Stimulated activated CD4-positive, alpha-beta T cell treated with anti-CD3 and anti-CD28 coated beads, Interleukin-4, amount 100 ng/mL, for 24 hours (primary cell): ENCODE data around the gene SLC23A2.
"Not testable (repeated sequence)": the region's sequence is repeated elsewhere in the genome, so short reads cannot be mapped to it uniquely, and the experiment has no call there.

Experiments
- DNase-seq: peaks from one replicate; pipeline ENCODE4 v3.0.0-alpha.2; 2020

Gene SLC23A2

DNA sequence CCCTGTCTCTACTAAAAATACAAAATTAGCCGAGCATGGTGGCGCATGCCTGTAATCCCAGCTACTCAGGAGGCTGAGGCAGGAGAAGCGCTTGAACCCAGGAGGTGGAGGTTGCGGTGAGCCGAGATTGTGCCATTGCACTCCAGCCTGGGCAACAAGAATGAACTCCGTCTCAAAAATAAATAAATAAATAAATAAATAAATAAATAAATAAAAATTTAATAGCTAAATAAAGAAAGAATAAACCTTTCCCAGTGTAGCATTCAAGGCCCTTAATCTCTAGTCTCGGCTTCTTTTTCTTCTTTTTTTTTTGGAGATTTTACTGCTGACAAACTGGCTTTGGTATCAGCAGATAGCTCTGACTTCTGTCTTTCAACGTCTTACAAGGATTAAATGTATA is 3.5 kb upstream of the SLC23A2 start:
- DNase-seq = not testable (repeated sequence)

DNA sequence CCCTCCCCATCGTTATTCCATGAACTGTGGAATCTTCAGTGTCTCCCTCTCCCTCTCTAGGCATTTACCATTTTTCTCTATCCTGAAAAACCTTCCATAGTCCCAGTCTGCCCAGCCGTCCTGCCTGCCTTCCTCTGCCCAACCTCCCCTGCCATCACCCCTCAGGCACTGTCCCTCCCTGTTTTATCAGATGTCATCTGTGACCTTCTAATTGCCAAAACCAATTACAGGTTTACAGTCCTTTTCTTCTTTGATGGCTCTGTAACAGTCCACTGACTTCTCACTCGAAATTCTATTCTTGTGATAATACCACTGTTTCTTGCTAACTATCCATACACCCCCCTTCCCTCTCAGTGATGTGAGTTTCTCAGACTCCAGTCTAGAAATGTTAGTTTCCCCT is 2.3 kb upstream of the SLC23A2 start:
- no peak for DNase-seq

DNA sequence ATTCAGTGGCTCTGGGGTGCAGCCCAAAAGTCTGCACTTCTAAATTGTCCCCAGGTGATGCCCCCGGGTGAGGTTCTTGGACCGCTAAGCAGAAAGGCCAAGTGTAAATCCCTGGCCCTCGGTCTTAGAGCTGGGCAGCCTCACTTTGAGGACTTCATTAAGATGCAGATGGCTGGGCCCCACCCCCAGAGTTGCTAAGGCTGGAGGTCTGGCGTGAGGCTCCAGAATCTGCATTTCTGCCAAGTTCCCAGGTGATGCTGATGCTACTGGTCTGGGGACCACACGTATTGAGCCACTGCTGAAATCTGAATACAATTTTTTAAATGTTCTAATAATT is 735 bp upstream of the SLC23A2 start:
- DNase-seq = no peak

DNA sequence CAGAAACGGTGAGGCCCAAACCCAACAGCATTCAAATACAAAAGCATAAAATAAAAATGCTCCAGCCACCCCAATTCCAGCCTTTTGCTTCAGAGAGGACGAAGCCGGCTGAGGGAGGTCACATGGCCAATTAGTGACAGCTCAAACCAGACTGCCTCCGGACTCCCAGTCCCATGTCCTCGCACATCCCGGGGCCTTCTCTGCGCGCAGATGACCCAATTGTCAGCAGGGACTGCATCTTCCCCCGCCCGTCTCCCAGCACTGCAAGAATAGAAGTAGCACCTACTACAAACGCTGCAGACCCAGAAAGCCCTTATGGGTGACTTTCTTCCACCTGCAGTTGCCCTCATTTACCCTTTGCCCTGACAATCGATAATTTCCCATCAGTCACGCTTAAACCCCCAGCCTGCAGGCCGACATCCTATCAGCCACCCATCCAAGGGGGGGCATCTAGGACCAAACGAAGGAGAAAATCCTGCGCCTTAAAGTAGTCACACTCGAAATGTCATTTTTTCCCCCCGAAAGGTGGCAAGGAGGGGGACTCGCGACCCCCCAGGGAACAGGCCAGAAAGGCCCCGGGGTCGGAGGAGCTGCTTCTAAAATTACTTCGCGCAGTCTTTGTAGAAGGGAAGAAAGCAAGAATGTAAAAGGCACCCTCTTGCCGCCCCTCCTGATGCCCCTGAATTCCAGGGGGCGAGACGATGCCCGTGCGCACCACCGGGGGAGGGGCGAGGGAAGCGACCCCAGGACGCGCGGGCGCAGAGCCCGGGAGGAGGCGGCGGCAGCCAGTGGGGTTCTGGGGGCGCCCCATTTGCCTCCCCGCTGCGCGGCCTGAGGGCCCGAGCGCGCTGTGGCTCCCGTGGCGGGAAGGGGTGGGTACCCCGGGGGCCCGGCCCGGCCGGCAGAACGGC is 792 bp downstream of the SLC23A2 start:
- peak; percentile 8 for DNase-seq

DNA sequence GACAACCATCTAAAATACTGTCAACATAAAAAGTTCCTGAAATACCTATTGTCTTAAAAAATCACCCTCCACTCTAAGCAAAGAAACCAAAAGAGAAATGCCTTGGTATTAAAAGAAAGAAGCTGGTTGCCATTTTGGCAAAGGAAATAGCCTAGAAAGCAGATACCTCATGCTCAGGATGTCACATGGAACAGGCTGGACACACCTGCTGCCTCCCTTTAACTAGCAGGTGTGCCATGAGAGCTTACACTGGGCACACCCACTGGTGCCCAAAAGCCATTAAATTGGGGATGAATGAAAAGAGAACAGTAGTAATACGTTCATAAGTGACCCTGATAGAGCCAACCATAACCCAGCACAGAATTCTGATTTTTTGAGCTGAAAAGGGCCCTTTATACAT is 1.5 kb downstream of the SLC23A2 start:
- DNase-seq = no peak

DNA sequence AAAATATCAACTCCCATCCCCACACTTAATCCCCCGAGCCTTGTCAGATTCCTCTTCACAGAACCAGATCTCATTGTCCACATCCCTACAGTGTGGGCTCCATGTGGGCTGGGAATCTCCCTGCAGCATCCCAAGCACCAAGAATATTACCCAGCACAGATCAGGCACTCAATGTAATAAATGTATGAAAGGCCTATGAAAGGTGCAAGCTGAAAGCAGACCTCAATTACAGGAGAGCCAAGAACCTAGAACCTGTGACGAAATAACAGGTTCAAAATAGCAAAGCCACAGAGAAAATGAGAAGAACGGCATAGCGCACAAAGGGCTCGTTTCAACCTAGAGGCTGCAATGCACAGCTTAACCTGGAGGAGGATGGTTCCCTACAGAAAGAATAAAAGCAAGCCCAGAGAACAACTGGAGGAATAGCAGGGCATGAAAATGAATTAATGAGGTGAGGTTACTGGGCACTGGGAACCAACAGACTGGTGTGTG is 3.1 kb downstream of the SLC23A2 start:
- no peak for DNase-seq

DNA sequence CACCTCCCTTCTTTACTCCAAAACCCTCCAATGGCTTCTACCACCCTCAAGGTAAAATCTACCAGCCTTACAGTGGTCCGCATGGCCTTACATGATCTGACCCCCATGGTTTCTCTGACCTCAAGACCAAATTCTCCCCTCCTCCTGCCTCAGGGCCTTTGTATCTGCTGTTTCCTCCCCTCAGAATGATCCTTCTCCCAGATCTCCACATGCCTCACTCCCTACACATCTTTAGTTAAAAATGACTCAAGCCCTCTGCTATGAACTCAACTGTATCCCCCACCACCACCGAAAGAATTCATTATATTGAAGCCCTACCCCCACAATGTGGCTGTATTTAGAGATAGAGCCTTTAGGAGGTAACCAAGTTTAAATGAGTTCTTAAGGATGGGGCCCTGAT is 4.1 kb downstream of the SLC23A2 start:
- no peak for DNase-seq

DNA sequence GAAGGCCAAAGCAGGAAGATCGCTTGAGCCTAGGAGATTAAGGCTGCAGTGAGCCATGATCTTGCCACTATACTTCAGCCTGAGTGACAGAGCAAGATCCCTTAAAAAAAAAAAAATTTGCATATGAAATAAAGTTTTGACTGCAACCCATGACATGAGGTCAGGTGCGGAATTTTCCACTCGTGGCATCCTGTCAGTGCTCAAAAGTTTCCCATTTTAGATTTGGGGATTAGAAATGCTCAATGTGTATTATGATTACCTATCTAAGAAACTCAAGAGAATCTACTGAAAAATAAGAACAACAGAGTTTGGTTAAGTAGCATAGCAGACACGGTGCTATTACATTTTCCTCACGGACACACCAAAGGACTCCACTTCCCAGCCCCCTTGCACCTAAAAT is 11.7 kb downstream of the SLC23A2 start:
- no peak for DNase-seq

DNA sequence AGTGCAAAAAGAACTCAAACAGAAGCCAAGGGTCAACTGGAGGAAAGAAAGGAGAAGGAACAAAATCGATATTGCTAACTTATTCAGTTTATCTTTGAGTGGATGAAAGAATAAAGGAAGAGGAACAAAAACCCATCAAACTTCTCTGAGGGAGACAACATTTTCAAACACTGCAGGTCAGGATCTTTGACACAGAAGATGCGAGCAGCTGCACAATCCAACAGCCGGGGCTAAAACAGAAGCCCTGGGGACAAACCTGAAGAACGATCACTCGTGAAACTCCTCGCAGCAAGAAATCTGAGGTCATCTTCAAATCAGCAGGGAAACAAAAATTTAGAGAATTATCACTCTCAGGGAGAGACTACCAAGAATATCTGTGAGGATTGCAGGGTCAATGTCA is 14.2 kb downstream of the SLC23A2 start:
- no peak for DNase-seq

DNA sequence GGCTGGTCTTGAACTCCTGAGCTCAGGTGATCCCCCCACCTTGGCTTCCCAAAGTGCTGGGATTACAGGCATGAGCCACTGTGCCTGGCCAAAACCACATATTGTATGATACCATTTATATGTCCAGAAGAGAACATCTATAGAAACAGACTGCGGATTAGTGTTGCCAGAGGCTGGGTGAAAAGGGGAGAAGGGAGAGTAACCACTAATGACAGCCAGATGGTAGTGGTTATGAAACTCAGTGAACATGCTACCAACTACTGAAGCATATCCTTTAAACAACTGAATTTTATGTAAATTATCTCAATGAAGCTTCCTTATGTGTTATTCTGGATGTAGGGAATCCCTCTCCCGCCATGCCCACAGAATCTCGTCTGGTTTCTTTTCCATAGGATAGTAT is 15.7 kb downstream of the SLC23A2 start:
- DNase-seq = no peak

DNA sequence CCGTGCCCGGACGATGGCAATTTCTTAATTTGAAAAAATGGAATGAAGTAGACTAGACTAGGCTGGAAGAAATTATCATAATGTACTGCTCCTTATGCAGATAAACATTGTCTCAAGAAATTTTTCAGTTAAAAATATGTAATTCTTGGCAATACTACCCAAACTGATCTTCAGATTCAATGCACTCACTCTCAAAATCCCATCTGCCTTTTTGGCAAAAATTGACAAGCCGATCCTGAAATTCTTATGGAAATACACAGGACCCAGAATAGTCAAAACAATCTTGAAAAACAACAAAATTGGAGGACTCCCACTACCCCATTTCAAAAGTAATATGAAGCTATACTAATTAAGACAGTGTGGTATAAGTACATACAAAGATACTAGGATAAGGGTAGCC is 19.0 kb downstream of the SLC23A2 start:
- no peak for DNase-seq

DNA sequence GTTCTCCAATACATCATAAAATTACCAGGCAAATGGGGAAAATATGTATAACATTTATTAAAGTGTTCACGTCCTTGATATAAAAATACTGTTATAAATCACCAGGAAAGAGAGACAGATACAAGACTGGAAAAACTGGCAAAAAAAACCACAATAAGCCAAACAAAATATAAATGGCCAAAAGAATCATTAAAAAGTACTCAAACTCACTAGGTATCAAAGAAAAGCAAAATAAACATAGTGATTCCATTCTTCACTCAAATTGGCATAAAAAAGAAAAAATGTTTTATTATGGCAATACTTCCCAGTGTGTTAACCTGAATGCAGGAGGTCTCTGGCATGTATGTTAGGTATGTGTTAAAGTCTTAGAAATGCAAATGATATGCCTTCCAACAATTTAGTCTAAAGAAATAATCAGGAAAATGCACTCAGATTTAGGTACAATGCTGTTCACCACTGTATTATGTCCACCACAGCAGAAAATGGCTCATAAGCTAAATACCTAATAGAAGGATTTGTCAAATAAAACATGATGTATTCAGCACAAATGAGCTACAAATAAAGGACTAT is 21.4 kb downstream of the SLC23A2 start:
- DNase-seq = no peak

DNA sequence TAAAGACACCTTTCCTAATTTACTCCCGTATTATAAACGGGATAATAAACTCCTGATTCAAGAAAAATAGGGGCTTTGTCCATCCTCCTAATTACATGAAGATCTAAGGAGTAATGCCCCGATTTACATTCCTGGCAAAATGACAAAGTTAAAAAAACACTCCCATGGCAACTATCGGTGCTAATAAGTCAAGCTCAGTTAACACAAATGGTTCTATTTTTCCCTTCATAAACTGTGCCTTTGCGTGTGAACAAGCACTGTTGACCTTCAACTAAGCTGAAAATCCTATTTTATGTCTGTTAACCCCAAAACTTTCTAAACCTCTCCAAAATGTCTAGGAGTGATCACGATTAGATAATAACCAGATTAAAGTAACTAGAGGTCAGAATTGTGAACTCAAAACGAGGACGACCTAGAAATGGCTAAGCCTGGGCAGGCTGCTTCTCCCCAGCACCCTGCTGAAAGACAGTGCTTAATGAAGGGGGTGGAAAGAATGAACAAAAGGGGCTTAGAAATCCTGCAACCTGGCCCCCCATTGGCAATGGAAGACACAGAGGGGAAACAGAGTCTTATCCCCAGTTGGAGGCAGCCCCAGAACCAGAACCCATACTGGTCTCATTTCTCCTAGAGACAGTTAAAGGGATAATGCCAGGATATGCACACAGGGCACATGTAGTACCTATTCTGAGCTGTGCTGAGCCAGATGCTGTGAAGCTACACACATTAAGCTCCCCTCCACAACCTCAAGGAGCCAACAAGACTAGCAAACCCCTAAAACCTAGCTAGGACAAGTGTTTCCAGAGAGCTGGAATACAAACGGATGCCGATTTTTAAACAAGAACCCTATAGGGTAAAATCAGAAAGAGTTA is 23.0 kb downstream of the SLC23A2 start:
- DNase-seq = no peak

DNA sequence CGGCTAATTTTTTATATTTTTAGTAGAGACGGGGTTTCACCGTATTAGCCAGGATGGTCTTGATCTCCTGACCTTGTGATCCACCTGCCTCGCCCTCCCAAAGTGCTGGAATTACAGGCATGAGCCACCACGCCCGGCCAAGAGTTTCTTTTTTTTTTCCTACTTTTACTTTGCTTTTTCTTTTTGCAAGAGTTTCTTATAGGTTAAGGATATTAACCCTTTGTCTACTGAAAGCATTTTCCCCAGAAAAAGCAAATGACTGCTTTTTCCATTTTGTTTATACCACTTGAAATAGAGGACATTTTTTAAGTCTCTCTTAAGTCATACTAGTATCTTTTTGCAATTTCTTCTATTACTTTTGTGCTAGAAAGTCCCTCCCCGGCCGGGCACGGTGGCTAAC is 25.3 kb downstream of the SLC23A2 start:
- not testable (repeated sequence) for DNase-seq

DNA sequence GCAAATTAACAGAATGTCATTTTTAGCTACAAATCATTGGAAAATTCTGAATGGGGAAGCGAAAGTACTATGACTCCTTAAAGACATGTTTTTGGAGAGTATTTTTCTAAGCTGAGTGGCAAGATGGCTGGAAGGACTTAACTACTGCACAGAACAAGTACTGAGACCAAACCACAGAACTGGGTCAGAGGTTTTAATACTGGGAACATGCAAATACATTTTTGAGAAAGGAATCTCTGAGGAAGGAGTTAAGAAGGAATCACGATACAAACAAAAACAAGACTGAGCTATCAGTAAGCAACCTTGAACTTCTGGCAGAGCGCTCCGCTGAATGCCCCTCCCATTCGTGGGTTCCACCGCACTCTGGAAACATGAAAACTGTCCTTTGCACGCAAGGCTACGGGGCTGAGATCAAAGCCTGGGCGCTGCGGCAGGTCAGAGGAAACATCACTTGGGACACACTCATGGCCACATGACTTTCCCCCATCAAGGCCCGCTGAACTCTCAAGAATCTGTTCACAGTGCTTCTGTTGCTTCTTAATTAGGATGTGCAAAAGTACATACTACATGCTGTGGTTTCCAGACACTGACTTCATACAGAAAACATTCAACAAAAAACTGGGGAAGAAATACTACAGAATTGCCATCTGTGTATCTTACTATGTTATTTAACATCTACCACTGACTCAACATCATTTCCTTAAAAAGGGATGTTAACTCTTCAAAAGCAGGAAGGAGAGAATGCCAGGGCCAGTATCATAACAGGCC is 27.8 kb downstream of the SLC23A2 start:
- DNase-seq = peak; percentile 47

DNA sequence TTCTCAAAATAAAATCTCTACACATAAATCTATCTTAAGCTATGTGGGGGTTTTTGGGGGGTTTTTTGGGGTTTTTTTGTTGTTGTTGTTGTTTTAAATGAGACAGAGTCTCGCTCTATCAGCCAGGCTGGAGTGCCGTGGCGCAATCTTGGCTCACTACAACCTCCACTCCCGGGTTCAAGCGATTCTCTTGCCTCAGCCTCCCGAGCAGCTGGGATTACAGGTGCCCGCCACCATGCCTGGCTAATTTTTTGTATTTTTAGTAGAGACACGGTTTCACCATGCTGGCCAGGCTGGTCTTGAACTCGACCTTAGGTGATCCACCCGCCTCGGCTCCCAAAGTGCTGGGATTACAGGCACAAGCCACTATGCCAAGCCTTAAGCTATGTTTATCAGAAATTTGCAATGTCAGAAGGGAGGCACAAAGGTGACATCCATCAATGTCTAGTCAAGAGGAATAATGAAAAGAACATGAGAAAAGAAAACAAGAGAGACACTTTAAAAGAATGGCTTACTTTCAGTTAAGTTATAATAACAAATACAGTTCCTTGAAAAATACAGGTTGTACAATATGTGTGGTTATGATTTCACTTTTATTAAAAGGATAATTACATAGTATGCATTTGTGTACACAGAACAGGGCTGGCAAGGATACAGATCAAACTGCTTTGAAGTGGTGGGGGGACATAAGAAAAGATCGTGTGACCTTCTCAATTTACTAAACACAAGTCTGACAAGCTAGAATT is 28.6 kb downstream of the SLC23A2 start:
- no peak for DNase-seq

DNA sequence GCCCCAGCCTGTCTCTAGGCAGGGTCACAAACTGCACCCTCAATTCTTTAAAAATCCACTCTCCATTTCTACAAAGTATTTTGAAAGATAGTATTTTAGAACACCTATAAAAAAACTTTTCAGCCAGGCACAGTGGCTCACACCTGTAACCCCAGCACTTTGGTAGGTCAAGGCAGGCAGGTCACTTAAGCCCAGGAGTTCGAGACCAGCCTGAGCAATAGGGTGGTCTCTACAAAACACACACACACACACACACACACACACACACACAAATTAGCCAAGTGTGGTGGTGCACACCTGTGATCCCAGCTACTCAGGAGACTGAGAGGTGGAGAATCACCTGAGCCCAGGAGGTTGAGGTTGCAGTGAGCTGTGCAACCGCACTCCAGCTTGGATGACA is 30.2 kb downstream of the SLC23A2 start:
- no peak for DNase-seq

DNA sequence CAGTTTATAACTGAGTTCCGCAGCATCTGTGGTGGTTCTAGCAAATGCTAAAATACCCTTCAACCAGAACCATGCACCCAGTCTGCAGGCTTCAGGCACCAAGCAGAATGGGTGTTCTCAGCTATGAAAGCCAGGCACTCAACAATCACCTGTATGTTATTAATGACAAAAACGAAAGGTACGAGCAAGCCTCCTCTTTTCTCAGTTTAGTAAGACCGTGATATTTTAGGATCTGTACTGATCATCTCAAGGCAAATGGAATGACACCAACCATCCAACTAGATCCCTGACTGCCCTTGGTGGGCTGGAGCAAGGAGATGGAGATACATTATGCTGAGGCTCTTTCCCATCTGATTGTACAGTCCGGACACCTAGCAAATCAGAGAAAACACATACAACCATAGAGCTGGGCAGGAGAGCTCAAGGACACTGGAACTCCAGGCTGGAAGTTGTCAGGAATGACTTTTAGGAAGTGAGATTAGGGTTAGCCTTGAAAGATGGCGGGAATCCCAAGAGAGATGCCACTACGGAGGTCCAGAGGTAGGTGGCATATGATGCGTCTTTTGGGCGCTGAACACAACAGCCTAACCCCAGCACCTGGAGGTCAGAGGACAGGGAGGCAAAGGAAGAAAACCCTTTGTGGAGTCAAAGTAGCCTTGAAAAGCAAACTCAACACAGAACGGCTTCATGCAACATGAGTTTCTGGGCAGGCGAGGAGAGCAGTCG is 33.4 kb downstream of the SLC23A2 start:
- no peak for DNase-seq

DNA sequence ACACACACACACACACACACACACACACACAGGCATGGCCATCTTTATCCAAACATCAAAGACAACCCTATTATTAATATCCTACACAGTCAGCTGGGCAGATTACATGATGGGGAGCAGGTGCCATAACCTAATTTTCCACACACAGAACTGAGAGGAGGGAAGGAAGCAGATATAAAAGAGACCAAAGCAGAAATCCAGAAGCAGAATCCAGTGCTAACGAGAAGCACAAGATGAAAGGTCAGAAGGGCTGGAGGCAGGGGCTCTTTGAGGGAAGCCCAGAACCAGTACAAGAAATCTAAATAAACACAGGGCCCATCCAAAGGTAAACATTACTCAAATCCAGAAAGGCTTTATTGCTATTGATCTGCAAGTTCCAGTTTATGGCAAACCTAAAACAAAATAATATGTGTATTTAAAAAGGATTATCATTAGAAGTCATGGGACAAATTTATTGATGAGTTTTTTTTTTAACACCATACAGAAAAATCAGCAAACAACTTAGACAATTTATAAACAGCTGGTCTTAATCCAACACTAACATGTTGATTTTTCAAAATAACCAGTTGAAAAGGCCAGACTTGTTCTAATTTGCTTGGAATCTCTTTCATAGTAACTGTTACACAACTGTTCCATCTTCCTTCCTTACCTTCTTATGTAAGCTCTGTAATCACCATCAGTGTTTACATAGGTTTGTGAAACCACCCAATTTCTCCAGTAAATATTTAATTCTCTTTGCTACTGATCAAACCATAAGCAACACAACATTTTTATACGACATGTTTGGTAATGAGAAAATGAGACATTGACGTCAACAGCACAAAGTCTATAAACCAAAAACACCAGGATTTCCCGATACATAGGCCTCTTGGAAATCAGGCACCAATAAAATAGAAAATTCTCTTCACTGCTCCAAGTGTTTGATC is 34.2 kb downstream of the SLC23A2 start:
- DNase-seq = no peak

DNA sequence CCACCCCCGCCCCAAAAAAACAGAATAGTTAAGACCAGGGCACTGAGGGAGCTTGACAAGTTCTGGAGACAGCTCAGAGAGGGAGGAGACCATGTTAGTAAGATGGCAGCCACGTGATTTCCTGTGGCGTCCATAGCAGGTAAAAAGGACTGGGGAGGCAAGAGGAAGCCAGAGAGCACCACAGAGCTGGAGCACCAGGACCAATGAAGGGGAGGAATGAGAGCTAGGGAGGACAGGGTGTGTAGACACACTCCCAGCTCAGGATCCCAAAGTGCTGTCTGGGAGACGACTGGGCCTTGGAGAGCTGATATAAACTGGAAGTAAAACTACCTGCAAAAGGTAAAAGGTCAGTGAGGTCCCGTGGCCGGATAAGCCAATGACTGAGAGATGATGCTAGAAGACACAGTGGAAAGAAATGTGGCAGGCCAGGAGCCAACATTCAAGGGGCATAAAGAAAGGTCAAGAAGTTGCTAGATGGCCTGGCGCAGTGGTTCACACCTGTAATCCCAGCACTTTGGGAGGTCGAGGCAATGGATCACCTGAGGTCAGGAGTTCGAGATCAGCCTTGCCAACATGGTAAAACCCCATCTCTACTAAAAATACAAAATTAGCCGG is 39.0 kb downstream of the SLC23A2 start:
- peak; percentile 32 for DNase-seq
